ENCODE measurements around the gene ZNF497. TPM values are rescaled to one million over a fixed set of nuclear protein-coding genes. Genes with fewer than 3 reads are reported as not detected.

ZNF497 gene
- total and polyA plus RNA-seq, 9 of the 15 experiments (the other 6 are each of a cell fraction or from before 2014, with no cell fraction given) = 0.06 to 0.98 (median 0.44) TPM; not detected in 1

DNA sequence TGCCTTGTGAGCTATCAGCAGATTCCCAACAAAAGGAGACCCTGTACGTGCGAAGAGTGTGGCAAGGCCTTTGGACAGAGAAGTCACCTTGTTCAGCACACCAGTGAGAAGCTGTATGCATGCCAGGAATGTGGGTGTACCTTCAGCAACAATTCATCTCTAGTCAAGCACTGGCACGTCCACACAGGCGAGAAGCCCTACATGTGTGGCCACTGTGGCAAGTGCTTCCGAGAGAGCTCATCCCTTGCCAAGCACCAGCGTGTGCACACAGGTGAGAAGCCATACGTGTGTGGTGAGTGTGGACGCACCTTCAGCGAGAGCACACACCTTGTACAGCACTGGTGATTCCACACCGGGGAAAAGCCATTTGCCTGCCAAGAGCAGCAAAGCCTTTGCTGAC is 43.3 kb downstream of the ZNF497 start:
- DNase-seq (ENCODE audit: extremely low read depth in 1 of 4, low spot score in 3 of 4) (no peak), ATAC-seq (no peak), FAIRE-seq (no peak)
- peaks cover 12% of the 10 kb centered on the region; the same call in 2 of the 3 replicates for H3K36me3 ChIP-seq (ENCODE audit: control insufficient read depth, insufficient read depth, low read length)
- in situ Hi-C loops (cut with MboI) (no loop called here), intact Hi-C loops (cut with micrococcal nuclease) (no loop called here)
- BruUV-seq (replicated peaks) = no TSS peak
- no peaks in the 10 kb centered on the region for H4K20me1 ChIP-seq (replicated peaks; ENCODE audit: control insufficient read depth, insufficient read depth, low read length)
- TF ChIP-seq ADNP (tag; IDR thresholded peaks at IDR 0.05) (no peak), FOXK2 (conservative IDR thresholded peaks at IDR 0.05 in 1 of 2, IDR thresholded peaks at IDR 0.05 in 1 of 2; ENCODE audit: low read depth in 2 of 2) (no peak), ZNF408 (CRISPR knock-in tag; IDR thresholded peaks at IDR 0.05; ENCODE audit: low read depth) (no peak), ZNF707 (CRISPR knock-in tag; conservative IDR thresholded peaks at IDR 0.05) (no peak), GTF2F1 (IDR thresholded peaks at IDR 0.05; ENCODE audit: low read depth, low read length) (no peak), SMARCA4 (IDR thresholded peaks at IDR 0.05) (no peak), FOXJ3 (CRISPR knock-in tag; IDR thresholded peaks at IDR 0.05) (no peak), SMARCC2 (IDR thresholded peaks at IDR 0.05; ENCODE audit: low read depth) (no peak), FUS (optimal IDR thresholded peaks at IDR 0.05; ENCODE audit: low read depth, low read length) (no peak), BRD4 (IDR thresholded peaks at IDR 0.05) (no peak)
- TF ChIP-seq, protein P1, sequence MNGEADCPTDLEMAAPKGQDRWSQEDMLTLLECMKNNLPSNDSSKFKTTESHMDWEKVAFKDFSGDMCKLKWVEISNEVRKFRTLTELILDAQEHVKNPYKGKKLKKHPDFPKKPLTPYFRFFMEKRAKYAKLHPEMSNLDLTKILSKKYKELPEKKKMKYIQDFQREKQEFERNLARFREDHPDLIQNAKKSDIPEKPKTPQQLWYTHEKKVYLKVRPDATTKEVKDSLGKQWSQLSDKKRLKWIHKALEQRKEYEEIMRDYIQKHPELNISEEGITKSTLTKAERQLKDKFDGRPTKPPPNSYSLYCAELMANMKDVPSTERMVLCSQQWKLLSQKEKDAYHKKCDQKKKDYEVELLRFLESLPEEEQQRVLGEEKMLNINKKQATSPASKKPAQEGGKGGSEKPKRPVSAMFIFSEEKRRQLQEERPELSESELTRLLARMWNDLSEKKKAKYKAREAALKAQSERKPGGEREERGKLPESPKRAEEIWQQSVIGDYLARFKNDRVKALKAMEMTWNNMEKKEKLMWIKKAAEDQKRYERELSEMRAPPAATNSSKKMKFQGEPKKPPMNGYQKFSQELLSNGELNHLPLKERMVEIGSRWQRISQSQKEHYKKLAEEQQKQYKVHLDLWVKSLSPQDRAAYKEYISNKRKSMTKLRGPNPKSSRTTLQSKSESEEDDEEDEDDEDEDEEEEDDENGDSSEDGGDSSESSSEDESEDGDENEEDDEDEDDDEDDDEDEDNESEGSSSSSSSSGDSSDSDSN (IDR thresholded peaks at IDR 0.05; ENCODE audit: borderline replicate concordance in 1 of 2, low read depth in 2 of 2, low read length in 2 of 2) = no peak
- TF ChIP-seq, protein P2, sequence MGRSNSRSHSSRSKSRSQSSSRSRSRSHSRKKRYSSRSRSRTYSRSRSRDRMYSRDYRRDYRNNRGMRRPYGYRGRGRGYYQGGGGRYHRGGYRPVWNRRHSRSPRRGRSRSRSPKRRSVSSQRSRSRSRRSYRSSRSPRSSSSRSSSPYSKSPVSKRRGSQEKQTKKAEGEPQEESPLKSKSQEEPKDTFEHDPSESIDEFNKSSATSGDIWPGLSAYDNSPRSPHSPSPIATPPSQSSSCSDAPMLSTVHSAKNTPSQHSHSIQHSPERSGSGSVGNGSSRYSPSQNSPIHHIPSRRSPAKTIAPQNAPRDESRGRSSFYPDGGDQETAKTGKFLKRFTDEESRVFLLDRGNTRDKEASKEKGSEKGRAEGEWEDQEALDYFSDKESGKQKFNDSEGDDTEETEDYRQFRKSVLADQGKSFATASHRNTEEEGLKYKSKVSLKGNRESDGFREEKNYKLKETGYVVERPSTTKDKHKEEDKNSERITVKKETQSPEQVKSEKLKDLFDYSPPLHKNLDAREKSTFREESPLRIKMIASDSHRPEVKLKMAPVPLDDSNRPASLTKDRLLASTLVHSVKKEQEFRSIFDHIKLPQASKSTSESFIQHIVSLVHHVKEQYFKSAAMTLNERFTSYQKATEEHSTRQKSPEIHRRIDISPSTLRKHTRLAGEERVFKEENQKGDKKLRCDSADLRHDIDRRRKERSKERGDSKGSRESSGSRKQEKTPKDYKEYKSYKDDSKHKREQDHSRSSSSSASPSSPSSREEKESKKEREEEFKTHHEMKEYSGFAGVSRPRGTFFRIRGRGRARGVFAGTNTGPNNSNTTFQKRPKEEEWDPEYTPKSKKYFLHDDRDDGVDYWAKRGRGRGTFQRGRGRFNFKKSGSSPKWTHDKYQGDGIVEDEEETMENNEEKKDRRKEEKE (IDR thresholded peaks at IDR 0.05; ENCODE audit: borderline replicate concordance in 1 of 2, control insufficient read depth in 1 of 2, low read depth in 2 of 2, low read length in 1 of 2) = no peak
- WGBS (ENCODE audit: insufficient coverage, low coverage, missing lambda C conversion rate) = 60% methylated on average over 10 of the region's 10 CpGs
- no peak overlapping the region; a peak in 1 of 4 replicates for H3K9ac ChIP-seq (ENCODE audit: insufficient read depth in 1 of 2, low read depth in 2 of 2, low read length in 2 of 2)
- no peak overlapping the region for H2AFZ ChIP-seq (ENCODE audit: low read depth, low read length)
- no peak overlapping the region for H3K4me2 ChIP-seq (ENCODE audit: insufficient read depth, low read length)
- POLR2A ChIA-PET = interaction anchor here (1.0 to 3.9 kb wide), 4 partner anchors 8 to 15 kb away, joined by 3 to 27 read pairs (median 12); partner anchors contain the start of genes ERVK3-1 and ZSCAN22
- CTCF ChIA-PET (ENCODE audit: low intra/inter-chr PET ratio) = no interaction called here
- H3K27me3 ChIP-seq (ENCODE audit: control insufficient read depth in 2 of 2, insufficient read depth in 2 of 2, low read length in 2 of 2) = no peaks in the 10 kb centered on the region
- no peak overlapping the region for H3K4me3 ChIP-seq
- H3K27ac ChIP-seq (ENCODE audit: extremely low read depth, low read depth, low read length) = no peak overlapping the region
- no peaks in the 10 kb centered on the region for H3K79me2 ChIP-seq (ENCODE audit: control insufficient read depth, insufficient read depth, low read length)
- H3K9me3 ChIP-seq (replicated peaks; ENCODE audit: control insufficient read depth, insufficient read depth, low read depth, low read length) = 0 out of 2 replicates have a peak, but pooled peaks cover 1% of the 10 kb centered on the region
- no peaks in the 10 kb centered on the region; a peak in 1 of 5 replicates for H3K4me1 ChIP-seq (replicated peaks in 1 of 2; ENCODE audit: control insufficient read depth in 2 of 2, insufficient read depth in 2 of 2, low read length in 2 of 2)
- H3K9me1 ChIP-seq (ENCODE audit: control insufficient read depth, insufficient read depth, low read length) = no peaks in the 10 kb centered on the region

Measured in K562 (cell line).